OCI-LY7 (cell line): ENCODE data around the gene TP53AIP1.

Experiments used
- EZH2phosphoT487 ChIP-seq: fragments of 200-600 bp; sonication (generic); IDR thresholded peaks from 2 replicates; pipeline ENCODE4 v1.6.1; 2018; ENCODE audit warnings: low read depth, borderline replicate concordance, mild to moderate bottlenecking, mixed run types, antibody characterized with exemption, low read length, moderate library complexity, mixed read lengths
- TF ChIP-seq, protein P1 (sequence below): fragments of 200-600 bp; sonication (generic); conservative IDR thresholded peaks from 2 replicates; pipeline ENCODE4 v1.5.1; 2014; ENCODE audit warnings: mild to moderate bottlenecking, antibody characterized with exemption, low read length, moderate library complexity, mixed read lengths

DNA sequence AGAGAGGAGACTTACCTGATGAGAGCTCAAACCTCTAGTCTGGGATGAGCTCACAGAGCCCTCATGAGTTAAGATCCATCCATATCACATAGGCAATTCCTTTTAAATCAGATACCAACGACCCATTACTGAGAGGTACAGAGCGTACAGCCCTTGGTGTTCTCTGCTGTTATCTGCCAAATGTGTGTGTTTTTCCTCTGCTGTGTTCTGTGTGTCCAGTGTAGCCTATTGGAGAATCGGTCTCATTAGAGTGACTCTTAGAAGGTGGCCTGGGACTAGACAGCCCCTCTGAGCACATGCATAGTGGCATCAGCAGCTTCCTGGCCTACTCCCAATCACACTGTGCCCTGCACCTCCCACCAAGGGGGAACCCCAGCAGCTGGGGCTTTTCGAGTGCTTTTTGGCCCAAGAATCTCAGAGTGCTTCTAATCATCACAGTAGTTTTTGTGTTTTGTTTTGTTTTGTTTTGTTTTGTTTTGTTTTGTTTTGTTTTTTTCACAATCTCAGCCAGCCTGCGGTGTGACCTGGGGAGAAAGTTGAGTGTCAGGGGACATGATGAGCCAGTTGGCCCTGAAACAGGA is 25.4 kb downstream of the TP53AIP1 start:
- TF ChIP-seq, protein P1, sequence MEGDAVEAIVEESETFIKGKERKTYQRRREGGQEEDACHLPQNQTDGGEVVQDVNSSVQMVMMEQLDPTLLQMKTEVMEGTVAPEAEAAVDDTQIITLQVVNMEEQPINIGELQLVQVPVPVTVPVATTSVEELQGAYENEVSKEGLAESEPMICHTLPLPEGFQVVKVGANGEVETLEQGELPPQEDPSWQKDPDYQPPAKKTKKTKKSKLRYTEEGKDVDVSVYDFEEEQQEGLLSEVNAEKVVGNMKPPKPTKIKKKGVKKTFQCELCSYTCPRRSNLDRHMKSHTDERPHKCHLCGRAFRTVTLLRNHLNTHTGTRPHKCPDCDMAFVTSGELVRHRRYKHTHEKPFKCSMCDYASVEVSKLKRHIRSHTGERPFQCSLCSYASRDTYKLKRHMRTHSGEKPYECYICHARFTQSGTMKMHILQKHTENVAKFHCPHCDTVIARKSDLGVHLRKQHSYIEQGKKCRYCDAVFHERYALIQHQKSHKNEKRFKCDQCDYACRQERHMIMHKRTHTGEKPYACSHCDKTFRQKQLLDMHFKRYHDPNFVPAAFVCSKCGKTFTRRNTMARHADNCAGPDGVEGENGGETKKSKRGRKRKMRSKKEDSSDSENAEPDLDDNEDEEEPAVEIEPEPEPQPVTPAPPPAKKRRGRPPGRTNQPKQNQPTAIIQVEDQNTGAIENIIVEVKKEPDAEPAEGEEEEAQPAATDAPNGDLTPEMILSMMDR = no peak
- no peak for TF ChIP-seq EZH2phosphoT487
